CD4-positive, alpha-beta T cell treated with Interleukin-4 for 4 hours (primary cell): Measurements from ENCODE around the gene LDLRAD2.

Source experiments
- DNase-seq: peaks from one replicate; pipeline ENCODE4 v3.0.0-alpha.2; 2020

The LDLRAD2 gene

DNA sequence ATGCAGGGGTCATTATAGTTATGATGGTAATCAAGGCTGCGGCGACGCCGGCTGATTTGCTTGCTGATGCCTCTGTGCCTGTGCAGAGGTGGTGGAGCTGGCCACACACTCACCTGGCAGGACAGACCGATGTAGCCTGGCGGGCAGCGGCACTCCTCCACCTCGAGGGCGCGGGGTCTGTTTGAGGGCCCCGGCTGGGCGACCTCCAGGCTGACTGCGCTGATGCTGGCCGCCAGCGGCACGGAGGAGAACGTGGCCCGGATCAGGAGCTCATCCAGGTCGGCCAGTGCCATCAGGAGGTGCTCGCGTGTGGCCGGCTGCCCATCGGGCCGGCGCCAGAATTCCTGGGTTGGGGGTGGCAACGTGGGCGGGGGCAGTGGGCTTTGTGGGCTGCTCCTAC, 52.7 kb downstream of the LDLRAD2 start:
- no peak for DNase-seq

DNA sequence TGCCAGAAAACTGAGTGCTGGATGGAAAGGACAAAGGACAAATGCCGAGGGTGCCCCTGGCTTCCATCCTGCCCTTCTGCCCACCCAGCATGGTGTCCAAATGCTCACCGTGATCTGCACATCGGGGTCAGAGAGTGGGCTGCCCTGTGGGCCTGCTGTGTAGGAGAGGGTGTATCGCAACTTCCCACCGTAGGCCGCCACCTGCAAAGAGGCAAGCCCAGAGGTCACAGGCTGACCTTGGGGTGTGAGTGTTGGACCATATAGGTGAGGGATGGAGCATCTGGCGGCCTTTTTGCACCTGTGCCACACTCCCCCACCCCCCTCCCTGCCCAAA, 53.5 kb downstream of the LDLRAD2 start:
- DNase-seq, result no peak

DNA sequence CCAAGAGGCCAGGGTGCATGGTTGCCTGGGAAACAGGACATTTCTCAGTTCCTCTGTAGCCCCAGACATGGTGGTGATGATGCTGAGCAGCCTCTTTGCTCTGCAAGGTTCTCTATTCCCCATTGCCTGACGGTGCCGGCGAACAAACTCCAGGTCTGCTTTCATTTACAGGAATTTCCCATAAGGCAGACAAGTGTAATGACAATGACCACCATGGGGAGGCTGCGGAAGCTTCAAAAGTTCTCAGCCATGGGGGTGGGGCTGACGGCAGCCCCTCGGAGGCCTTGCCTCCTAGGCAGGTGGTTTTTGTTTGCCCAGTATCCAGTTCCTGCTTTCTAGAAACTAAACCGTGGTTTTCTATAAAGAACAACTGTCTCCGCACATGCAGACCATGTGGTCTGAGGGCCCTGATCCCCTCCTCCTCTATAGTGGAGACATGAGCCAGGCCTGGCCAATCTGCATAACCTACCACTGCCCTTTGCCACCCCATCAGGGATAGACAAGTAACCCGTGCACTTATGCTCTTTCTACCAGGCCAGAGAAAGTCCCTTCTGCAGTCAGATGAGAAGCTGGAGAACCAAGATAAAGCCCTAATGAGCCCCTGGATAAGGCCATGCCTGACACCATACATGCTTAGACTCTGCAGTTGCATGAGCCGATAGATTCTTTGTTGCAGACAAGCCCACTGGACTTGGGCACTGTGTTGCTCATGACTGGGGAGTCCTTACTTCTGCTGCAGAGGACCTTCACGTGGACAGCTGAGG, 54.1 kb downstream of the LDLRAD2 start:
- no peak for DNase-seq

DNA sequence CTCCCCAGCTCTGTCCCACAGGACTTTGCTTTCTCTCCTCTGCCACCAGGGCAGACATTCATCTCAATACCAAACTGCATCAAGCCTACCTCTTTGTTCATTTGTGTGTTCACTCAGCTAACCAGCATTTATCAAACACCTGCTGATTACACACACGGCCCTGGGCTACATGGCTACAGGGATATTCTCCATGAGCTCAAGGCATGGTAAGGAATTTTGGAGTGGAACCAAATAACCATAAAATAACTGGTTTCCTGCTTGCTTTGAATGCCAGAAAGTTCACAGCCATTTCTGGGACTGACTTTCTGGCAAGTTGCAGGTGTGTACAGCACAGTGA, 54.6 kb downstream of the LDLRAD2 start:
- DNase-seq, result no peak

DNA sequence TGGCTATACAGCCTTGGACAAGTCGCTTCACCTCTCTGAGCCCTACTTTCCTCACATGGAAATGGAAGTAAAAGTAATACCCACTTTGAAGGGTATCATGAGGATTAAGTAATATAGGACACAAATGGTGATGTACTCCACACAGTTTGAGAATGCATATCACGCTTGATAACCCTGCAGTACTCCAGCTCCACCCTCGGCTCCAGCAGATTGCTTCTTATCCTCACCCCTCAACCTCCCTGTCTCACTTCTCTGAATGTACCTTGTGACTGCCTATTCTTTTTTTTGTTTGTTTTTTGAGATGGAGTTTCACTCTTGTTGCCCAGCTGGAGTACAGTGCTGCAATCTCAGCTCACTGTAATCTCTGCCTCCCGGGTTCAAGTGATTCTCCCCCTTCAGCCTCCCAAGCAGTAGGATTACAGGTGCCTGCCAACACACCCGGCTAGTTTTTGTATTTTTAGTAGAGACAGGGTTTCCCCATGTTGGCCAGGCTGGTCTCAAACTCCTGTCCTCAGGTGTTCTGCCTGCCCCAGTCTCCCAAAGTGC, 55.5 kb downstream of the LDLRAD2 start:
- DNase-seq, result no peak

DNA sequence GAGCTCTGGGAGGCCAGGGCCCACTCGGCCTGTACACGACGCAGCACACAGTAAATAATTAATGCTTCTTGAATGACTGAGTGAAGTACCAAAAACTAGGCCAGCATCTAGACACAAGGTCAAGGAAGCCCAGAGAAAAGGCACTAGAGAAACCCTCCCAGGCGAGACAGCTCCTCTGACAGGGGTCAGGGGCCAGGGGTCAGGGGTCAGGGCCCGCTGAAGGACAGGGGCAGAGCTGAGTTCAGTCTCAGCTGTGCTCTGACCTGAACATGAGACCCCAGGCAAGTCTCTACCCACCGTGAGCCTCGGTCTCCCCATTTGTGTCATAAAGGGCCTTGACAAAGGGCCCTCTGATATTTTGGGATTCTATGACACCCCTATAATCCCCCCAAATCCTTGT, 56.4 kb downstream of the LDLRAD2 start:
- DNase-seq, result no peak

DNA sequence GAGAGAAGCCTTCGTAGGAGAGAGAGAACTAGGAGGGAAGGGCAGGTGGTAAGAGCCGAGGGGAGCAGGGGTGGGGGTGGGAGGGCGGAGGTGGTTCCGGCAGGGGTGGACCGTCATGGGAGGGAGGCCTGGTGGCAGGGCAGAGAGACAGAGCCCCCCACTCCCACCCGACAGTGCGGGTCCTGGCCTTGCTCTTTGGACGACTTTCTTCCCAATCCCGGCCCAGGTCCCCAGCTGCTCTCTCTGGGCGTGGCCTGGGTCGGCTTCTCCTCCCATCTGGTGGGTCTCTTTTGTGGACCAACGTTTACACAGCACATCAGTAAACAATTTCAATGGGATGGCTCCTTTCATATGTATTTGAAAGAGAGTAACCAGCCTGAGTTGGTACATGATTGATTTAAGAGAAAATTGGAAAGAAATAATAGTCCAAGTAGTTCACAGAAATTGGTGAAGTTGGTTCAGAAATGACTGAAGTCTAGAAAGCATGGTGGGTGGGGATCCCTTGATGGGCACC, 56.9 kb downstream of the LDLRAD2 start:
- DNase-seq, result no peak

DNA sequence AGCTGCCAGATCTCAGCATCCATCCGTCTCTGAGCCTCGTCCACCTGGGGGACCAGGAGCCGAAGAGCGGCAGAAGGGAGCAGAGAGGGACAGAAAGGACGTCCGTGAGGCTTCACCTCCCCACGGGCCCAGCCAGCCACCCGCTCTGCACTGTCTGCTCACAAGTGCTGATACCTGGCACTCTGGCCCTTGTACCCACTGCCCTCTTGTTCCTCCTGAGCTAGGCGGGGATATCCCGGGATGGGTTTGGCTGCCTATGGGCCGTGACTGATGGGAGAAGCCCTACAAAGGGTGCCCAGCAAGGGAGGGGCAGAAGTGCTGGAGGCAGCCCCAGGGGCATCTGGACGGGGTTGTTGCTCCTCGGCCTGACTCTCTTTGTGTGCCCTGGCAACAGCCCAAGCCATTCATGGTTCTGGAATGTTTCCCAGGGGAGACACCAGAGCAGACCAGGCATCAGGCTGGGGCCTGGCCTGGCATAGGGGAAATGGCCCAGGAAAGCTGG, 57.6 kb downstream of the LDLRAD2 start:
- no peak for DNase-seq

DNA sequence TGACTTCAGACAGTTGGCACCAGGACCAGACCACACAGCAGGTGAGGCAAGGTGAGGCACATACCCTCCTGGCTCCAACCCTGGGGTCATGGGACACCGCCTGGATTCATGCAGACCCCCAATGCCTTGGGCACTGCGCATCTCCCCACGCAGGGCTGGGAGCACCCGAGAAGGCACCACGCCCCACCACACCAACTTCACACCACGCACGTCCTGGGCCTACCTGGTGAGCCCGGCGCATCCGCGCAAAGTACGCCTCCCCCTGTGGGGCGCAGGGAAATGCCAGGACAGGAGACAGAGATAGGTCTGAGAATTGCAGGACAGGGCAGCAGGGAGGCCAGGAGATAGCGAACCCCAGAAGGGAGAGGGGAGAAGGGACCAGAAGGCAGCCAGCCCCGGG, 58.5 kb downstream of the LDLRAD2 start:
- no peak for DNase-seq

DNA sequence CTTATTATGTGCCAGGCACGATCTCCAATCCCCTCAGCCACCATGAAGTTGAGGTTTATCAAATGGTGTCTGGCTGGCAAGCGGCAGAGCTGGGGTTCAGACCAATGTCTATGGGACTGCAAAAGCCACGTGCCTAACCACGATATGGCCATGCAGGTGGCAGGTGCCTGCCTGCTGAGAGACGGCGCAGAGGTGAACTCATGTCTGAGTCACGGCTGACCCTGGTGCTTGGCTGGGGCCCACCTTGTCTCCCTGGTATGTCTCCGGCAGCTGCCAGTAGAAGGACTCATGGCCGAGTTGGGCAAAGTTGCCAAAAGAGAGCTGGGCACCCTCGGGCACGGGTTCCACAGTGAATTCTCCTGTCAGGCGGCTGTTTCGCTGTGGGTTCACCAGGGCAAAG, 59.9 kb downstream of the LDLRAD2 start:
- no peak for DNase-seq

DNA sequence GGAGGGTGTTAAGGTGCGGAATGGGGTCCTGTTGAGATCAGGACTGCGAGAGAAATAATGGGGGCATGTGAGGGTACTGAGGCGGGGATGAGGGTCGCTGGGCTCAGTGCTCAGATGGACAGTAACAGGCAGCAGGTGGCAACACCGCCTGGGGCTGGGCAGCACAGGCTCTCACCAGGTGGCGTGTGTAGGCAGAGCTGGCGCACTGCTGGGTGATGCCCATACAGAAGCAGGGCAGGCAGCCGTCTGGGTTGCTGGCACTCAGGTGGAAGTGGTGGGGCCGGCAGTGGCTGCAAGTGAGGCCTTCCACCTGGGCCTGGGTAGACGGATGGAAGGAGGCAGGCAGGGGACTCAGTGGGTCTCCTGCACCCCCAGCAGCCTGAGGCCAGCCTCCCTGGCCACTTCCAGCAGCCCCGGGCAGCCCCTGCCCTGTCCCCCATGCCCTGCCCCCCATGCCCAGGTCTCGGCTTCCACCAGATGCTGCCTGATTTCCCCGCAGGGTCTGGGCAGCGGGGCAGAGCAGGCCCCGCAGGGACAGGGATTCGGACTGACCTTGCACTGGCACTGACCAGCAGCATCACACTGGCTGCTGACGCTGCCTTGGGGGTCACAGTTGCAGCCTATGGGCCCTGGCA, 60.5 kb downstream of the LDLRAD2 start:
- no peak for DNase-seq

DNA sequence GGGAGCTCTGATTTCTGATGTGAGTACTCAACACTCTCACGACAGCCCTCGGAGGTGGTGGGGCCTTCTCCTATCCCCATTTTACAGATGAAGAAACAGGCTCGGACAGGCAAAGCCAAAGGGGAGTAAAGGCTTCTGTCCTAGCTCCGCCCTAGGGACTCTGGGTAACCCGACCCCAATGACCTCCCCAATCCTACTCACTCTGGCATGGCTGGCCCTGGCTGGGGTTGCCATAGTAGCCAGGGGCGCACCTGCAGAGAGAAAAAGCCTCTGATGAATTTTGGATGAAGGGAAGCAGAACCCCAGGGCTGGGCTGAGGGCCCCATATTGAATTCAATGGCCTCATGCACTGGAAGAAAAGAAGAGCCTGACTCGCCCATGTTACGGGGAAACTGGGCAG, 61.1 kb downstream of the LDLRAD2 start:
- DNase-seq, result no peak

DNA sequence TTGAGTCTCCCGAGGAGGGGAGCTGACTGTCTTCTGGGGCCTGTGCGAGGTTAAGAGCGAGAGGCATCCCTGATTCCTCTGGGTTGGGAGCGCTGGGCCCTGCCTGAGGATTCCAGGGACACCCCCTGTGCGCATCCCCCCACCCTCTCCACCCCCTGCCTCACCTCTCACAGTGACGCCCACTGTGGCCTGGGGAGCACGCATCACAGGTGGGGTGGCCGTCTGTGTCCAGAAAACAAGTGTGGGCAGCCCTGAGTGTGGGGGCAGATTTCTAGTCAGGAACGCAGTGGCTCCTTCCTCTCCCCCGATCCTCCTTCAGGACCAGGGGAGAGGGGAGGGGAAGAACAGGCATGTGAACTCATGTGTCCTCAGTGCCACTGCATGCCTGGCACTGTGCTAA, 61.7 kb downstream of the LDLRAD2 start:
- no peak for DNase-seq

DNA sequence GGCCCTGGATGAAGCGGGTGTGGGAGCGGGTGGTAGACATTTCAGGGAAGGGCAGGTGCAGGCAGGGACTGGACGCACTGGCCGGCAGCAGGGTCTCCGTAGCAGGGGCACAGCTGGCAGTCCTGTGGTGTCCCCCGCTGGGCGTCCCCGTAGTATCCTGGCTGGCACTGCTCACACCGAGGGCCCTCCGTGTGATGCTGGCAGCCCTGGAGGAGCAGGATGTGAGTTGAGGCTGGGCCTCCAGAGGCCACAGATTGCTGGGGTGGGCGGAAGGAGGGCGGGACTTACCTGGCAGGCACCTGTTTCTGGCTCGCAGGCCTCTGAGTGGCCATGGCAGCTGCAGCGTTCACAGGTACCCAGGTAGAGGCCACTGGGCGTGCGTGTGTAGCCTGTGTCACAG, 62.3 kb downstream of the LDLRAD2 start:
- no peak for DNase-seq
